HL-60 (cell line): ENCODE data around the gene SLC35E3.

ENCODE experiments used
- GABPA ChIP-seq: IDR thresholded peaks from 2 replicates; pipeline ENCODE4 v1.6.1; 2012; ENCODE audit warnings: low read depth
- POLR2AphosphoS5 ChIP-seq: IDR thresholded peaks from 2 replicates; pipeline ENCODE4 v1.6.1; 2012; ENCODE audit warnings: low read depth
- SPI1 ChIP-seq: IDR thresholded peaks from 2 replicates; pipeline ENCODE4 v1.6.1; 2012; ENCODE audit warnings: low read depth, mild to moderate bottlenecking, borderline replicate concordance
- TF ChIP-seq, protein P1 (sequence below): IDR thresholded peaks from one replicate; pipeline ENCODE4 v1.5.1; 2011; ENCODE audit warnings: low read length, control low read depth, inconsistent platforms; ENCODE audit not compliant: insufficient read depth
- TF ChIP-seq, protein P2 (sequence below): IDR thresholded peaks from 2 replicates; pipeline ENCODE4 v1.6.1; 2012; ENCODE audit warnings: low read depth; ENCODE audit not compliant: insufficient replicate concordance

DNA sequence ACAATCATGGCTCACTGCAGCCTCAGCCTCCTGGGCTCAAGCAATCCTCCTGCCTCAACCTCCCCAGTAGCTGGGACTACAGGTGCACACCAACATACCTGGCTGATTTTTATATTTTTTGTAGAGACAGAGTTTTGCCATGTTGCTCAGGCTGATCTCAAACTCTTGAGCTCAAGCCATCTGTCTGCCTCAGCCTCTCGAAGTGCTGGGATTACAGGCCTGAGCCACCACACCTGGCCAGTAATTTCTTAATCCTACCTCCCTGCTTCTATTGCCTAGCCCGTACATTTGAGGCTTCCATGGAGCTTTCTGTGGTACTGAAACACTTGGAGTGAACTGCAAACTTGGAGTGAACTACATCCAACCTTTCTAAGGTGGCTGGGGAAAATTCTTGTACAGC is 20.7 kb downstream of the SLC35E3 start:
- TF ChIP-seq, protein P1, sequence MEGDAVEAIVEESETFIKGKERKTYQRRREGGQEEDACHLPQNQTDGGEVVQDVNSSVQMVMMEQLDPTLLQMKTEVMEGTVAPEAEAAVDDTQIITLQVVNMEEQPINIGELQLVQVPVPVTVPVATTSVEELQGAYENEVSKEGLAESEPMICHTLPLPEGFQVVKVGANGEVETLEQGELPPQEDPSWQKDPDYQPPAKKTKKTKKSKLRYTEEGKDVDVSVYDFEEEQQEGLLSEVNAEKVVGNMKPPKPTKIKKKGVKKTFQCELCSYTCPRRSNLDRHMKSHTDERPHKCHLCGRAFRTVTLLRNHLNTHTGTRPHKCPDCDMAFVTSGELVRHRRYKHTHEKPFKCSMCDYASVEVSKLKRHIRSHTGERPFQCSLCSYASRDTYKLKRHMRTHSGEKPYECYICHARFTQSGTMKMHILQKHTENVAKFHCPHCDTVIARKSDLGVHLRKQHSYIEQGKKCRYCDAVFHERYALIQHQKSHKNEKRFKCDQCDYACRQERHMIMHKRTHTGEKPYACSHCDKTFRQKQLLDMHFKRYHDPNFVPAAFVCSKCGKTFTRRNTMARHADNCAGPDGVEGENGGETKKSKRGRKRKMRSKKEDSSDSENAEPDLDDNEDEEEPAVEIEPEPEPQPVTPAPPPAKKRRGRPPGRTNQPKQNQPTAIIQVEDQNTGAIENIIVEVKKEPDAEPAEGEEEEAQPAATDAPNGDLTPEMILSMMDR, result no peak
- TF ChIP-seq GABPA (no peak), POLR2AphosphoS5 (no peak), SPI1 (no peak)
- TF ChIP-seq, protein P2, sequence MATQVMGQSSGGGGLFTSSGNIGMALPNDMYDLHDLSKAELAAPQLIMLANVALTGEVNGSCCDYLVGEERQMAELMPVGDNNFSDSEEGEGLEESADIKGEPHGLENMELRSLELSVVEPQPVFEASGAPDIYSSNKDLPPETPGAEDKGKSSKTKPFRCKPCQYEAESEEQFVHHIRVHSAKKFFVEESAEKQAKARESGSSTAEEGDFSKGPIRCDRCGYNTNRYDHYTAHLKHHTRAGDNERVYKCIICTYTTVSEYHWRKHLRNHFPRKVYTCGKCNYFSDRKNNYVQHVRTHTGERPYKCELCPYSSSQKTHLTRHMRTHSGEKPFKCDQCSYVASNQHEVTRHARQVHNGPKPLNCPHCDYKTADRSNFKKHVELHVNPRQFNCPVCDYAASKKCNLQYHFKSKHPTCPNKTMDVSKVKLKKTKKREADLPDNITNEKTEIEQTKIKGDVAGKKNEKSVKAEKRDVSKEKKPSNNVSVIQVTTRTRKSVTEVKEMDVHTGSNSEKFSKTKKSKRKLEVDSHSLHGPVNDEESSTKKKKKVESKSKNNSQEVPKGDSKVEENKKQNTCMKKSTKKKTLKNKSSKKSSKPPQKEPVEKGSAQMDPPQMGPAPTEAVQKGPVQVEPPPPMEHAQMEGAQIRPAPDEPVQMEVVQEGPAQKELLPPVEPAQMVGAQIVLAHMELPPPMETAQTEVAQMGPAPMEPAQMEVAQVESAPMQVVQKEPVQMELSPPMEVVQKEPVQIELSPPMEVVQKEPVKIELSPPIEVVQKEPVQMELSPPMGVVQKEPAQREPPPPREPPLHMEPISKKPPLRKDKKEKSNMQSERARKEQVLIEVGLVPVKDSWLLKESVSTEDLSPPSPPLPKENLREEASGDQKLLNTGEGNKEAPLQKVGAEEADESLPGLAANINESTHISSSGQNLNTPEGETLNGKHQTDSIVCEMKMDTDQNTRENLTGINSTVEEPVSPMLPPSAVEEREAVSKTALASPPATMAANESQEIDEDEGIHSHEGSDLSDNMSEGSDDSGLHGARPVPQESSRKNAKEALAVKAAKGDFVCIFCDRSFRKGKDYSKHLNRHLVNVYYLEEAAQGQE, result no peak
